ENCODE results near the gene STUB1. TPM values are rescaled to one million over a fixed set of nuclear protein-coding genes. Genes with fewer than 3 reads are reported as not detected.

STUB1 gene
- total and polyA plus RNA-seq, 2 donors (not counting 1 experiment from before 2014, with no cell fraction given): 94.3 to 116 TPM

DNA sequence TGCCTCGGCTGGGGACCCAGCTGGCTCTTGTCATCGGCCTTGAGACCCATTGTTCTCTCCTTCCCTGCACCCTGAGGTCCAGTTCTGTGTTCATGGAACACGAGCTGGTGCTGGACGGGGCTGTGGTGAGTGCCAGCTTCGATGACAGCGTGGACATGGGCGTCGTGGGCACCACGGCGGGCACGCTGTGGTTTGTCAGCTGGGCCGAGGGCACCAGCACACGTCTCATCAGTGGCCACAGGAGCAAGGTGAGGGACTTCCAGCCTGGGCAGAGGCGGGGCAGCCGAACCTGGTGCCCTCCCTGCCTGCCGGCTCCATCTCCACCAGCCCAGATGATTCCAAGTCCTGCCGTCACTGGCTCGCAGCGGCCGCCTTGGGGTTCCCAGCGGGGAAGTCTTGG lies 17.6 kb upstream of the STUB1 start:
- 95% methylated on average over 21 of the region's 21 CpGs for WGBS (ENCODE audit: insufficient coverage)
- ATAC-seq (ENCODE audit: low read depth) (no peak), DNase-seq (no peak)
- H2AFZ ChIP-seq (ENCODE audit: insufficient read depth, low read depth, low read length, poor library complexity, severe bottlenecking): no peak overlapping the region
- H3K4me2 ChIP-seq (replicated peaks; ENCODE audit: low read depth, low read length, poor library complexity, severe bottlenecking): no peak overlapping the region
- H3K4me1 Mint-ChIP-seq: peaks cover 13% of the 10 kb centered on the region
- no peaks in the 10 kb centered on the region for H3K27me3 Mint-ChIP-seq
- intact Hi-C loops (cut with micrococcal nuclease): no loop called here
- TF ChIP-seq, protein P1, sequence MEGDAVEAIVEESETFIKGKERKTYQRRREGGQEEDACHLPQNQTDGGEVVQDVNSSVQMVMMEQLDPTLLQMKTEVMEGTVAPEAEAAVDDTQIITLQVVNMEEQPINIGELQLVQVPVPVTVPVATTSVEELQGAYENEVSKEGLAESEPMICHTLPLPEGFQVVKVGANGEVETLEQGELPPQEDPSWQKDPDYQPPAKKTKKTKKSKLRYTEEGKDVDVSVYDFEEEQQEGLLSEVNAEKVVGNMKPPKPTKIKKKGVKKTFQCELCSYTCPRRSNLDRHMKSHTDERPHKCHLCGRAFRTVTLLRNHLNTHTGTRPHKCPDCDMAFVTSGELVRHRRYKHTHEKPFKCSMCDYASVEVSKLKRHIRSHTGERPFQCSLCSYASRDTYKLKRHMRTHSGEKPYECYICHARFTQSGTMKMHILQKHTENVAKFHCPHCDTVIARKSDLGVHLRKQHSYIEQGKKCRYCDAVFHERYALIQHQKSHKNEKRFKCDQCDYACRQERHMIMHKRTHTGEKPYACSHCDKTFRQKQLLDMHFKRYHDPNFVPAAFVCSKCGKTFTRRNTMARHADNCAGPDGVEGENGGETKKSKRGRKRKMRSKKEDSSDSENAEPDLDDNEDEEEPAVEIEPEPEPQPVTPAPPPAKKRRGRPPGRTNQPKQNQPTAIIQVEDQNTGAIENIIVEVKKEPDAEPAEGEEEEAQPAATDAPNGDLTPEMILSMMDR (IDR thresholded peaks at IDR 0.05): no peak
- TF ChIP-seq EZH2 (IDR thresholded peaks at IDR 0.05; ENCODE audit: borderline replicate concordance, insufficient read depth, low read depth, low read length, poor library complexity, severe bottlenecking): no peak
- no peak overlapping the region for H3K4me3 ChIP-seq (ENCODE audit: control extremely low read depth in 1 of 5, extremely low read depth in 1 of 5, insufficient read depth in 1 of 5, low read depth in 2 of 5, low read length in 4 of 5)
- POLR2A ChIA-PET: no interaction called here
- CTCF ChIA-PET: interaction anchor here (1.1 to 1.2 kb wide), 3 partner anchors 11 to 72 kb away, joined by 3 to 5 read pairs (median 4); partner anchors contain the start of gene METTL26
- H3K4me1 ChIP-seq (ENCODE audit: control insufficient read depth in 2 of 2, insufficient read depth in 2 of 2, low read length in 2 of 2): peaks cover 16 to 28% of the 10 kb centered on the region in 2 donors
- H3K27me3 ChIP-seq (replicated peaks in 1 of 4; ENCODE audit: control extremely low read depth in 1 of 4, control insufficient read depth in 3 of 4, insufficient read depth in 4 of 4, low read length in 3 of 4): no peaks in the 10 kb centered on the region
- H3K36me3 ChIP-seq (replicated peaks in 1 of 2; ENCODE audit: control extremely low read depth in 1 of 2, control insufficient read depth in 1 of 2, extremely low read depth in 1 of 2, insufficient read depth in 2 of 2, low read length in 1 of 2): no peaks in the 10 kb centered on the region
- no peak overlapping the region for H3K9ac ChIP-seq (ENCODE audit: low read length)
- no peak overlapping the region for H3K27ac ChIP-seq (ENCODE audit: low read length in 2 of 2)
- H3K9me3 Mint-ChIP-seq (ENCODE audit: insufficient read depth): no peaks in the 10 kb centered on the region
- H3K9me3 ChIP-seq (ENCODE audit: control extremely low read depth in 1 of 3, control insufficient read depth in 2 of 3, insufficient read depth in 1 of 3, low read length in 2 of 3): no peaks in the 10 kb centered on the region
- H3K4me3 Mint-ChIP-seq: no peak overlapping the region
- no peaks in the 10 kb centered on the region for H4K20me1 ChIP-seq (ENCODE audit: control insufficient read depth, insufficient read depth, low read length, poor library complexity, severe bottlenecking)
- H3K79me2 ChIP-seq (ENCODE audit: control insufficient read depth, insufficient read depth, low read length): no peaks in the 10 kb centered on the region
- H3K27ac Mint-ChIP-seq: no peak overlapping the region

DNA sequence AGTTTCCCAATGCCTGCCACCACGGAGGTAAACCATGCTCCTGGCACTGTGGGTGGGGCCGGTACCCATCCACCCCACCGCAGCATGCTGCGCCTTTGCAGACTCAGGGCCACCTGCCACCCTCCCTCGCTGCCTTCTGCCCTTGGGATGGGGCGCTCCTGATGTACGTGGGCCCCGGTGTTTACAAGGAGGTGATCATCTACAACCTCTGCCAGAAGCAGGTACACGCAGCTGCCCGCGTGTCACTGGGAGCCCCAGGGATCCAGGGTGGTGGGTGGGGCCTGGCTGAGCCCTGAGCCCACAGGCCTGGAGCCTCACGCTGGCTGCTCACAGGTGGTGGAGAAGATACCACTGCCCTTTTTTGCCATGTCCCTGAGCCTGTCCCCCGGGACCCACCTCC lies 13.6 kb upstream of the STUB1 start:
- Mint-ChIP-seq H3K27me3 (no peaks in the 10 kb centered on the region), H3K4me1 (peaks cover 12% of the 10 kb centered on the region), H3K4me3 (no peak overlapping the region), H3K27ac (no peak overlapping the region), H3K9me3 (ENCODE audit: insufficient read depth) (no peaks in the 10 kb centered on the region)
- Histone ChIP-seq H3K4me1 (ENCODE audit: control insufficient read depth in 2 of 2, insufficient read depth in 2 of 2, low read length in 2 of 2) (peaks cover 15 to 28% of the 10 kb centered on the region in 2 donors), H3K9ac (ENCODE audit: low read length) (no peak overlapping the region), H3K27me3 (replicated peaks in 1 of 4; ENCODE audit: control extremely low read depth in 1 of 4, control insufficient read depth in 3 of 4, insufficient read depth in 4 of 4, low read length in 3 of 4) (no peaks in the 10 kb centered on the region), H2AFZ (ENCODE audit: insufficient read depth, low read depth, low read length, poor library complexity, severe bottlenecking) (no peak overlapping the region), H4K20me1 (ENCODE audit: control insufficient read depth, insufficient read depth, low read length, poor library complexity, severe bottlenecking) (peaks cover 28% of the 10 kb centered on the region), H3K4me3 (ENCODE audit: control extremely low read depth in 1 of 5, extremely low read depth in 1 of 5, insufficient read depth in 1 of 5, low read depth in 2 of 5, low read length in 4 of 5) (no peak overlapping the region), H3K9me3 (ENCODE audit: control extremely low read depth in 1 of 3, control insufficient read depth in 2 of 3, insufficient read depth in 1 of 3, low read length in 2 of 3) (no peaks in the 10 kb centered on the region), H3K27ac (ENCODE audit: low read length in 2 of 2) (no peak overlapping the region), H3K79me2 (ENCODE audit: control insufficient read depth, insufficient read depth, low read length) (peaks cover 5% of the 10 kb centered on the region), H3K36me3 (replicated peaks in 1 of 2; ENCODE audit: control extremely low read depth in 1 of 2, control insufficient read depth in 1 of 2, extremely low read depth in 1 of 2, insufficient read depth in 2 of 2, low read length in 1 of 2) (peaks cover 0 to 16% of the 10 kb centered on the region in 2 experiments), H3K4me2 (replicated peaks; ENCODE audit: low read depth, low read length, poor library complexity, severe bottlenecking) (no peak overlapping the region)
- DNase-seq (no peak), ATAC-seq (ENCODE audit: low read depth) (no peak)
- TF ChIP-seq EZH2 (IDR thresholded peaks at IDR 0.05; ENCODE audit: borderline replicate concordance, insufficient read depth, low read depth, low read length, poor library complexity, severe bottlenecking): no peak
- TF ChIP-seq, protein P1 (IDR thresholded peaks at IDR 0.05): no peak
- ChIA-PET POLR2A (interaction anchor here (1.6 kb wide), 1 partner anchor 17 kb away, joined by 4 read pairs; the partner anchor contains the start of gene JMJD8), CTCF (interaction anchor here (0.6 to 2.4 kb wide), 2 partner anchors 15 to 484 kb away, joined by 3 to 7 read pairs; no protein-coding TSS in a partner anchor)
- WGBS (ENCODE audit: insufficient coverage): 89% methylated on average over 13 of the region's 13 CpGs
- intact Hi-C loops (cut with micrococcal nuclease): loop anchor here (2.0 to 5.0 kb wide), 2 partner anchors 18 to 274 kb away; partner anchors contain the start of gene WDR90

All from B cell (primary cell).